ENCODE data around the gene UST. TPM values are rescaled to one million over a fixed set of nuclear protein-coding genes. Genes with fewer than 3 reads are reported as not detected.

Gene UST
- total and polyA plus RNA-seq, 7 experiments from 2014 or later, result 0.35 to 2.6 (median 0.46) TPM; not detected in 2

DNA sequence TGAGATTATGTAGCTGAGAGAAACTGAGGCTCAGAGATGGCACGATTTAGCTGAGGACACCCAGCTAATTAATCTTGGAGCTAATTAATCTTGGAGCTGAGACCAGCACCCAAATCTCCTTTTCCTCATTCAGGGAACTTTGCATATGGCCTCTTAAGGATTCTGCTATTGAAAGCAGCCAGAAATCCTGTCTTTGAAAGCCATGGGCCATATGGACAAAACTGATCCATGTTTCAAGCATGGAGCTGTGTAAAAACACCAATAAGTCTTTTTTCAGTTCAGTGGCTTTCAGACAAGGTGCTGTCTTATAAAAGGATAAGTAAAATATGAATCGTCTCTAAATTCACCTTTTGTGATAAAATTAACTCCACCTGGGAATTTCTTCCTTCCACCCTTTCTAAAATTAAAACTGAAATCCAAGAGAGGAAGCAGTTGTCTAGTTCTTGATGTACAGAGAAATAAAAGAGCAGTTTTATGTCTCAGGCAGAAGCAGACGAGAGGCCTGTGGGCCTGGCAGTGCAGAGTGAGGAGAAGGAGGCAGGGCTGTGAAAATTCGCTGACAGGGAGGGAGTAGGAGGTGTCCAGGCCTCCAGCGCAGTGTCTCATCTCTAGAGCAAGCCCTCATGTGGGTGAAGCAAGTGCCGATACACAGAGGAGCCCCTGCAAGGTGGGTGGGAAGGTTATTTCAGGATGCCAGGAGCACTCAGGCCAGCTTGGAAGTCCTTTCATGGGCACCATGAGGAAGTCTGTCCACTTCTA, 266.9 kb downstream of the UST start:
- Histone ChIP-seq H3K4me3 (ENCODE audit: low read length) (no peak overlapping the region), H3K36me3 (ENCODE audit: control insufficient read depth in 2 of 3, insufficient read depth in 3 of 3, low read length in 3 of 3) (no peaks in the 10 kb centered on the region), H3K9me3 (ENCODE audit: control insufficient read depth in 2 of 3, low read length in 3 of 3) (no peaks in the 10 kb centered on the region), H3K27me3 (ENCODE audit: control insufficient read depth in 2 of 2, insufficient read depth in 2 of 2, low read length in 2 of 2) (no peaks in the 10 kb centered on the region), H3K4me1 (ENCODE audit: control insufficient read depth in 2 of 2, insufficient read depth in 2 of 2, low read length in 2 of 2) (no peaks in the 10 kb centered on the region), H3K27ac (ENCODE audit: low read depth, low read length) (no peak overlapping the region)
- no peaks in the 10 kb centered on the region for H3K9me3 Mint-ChIP-seq
- H3K36me3 Mint-ChIP-seq, result no peaks in the 10 kb centered on the region
- H3K4me1 Mint-ChIP-seq, result peaks cover 0 to 4% (median 0%) of the 10 kb centered on the region in 7 donors
- intact Hi-C loops (cut with micrococcal nuclease), result no loop called here
- H3K27ac Mint-ChIP-seq, result no peak overlapping the region
- peaks cover 0 to 30% (median 0%) of the 10 kb centered on the region in 5 donors for H3K27me3 Mint-ChIP-seq
- POLR2A ChIA-PET, result no interaction called here
- DNase-seq (no peak), ATAC-seq (no peak)
- H3K4me3 Mint-ChIP-seq, result no peak overlapping the region
- CTCF ChIA-PET, result interaction anchor here (0.7 kb wide), 1 partner anchor 15 kb away, joined by 9 read pairs; no protein-coding TSS in a partner anchor

DNA sequence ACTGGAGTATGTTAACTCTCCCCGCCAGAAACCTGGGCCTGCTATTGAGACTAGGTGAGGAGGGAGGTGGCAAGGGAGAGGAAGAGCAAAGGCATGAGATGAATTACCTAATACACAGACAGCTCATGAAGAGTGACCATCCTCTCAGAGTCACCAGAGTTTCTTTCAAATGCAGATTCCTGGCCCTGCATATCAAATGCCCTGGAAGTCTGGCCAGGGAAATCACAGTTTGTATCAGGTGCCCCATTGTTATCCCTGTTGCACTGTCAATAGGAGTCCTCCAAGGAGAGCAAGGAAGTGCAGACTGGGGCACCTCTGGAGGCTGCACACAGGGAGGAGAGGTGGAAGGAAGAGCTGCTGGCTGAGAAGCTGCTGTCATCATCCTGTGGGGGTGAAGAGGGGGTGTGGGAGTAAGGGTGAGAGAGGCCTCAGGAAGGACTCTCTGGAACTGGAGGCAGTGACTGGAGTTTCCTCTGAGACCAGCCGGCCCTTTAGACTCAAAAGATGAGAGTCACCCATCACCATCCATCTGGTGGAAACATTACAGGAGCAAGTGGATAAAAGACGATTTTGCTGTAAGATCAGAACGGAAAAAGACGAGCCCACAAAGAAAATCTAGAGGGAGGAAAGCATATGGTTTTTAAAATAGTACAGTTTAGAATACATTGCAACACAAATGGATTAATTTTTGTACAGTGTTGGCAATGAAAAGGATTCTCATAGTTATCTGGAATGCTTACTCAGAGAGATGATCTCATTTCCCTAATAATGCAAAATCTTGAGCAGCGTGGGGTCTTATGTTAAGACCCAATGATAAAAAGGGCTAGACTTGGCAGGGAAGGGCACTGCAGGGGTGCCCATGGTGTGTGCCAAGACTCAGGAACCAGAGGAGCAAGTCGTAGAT, 268.1 kb downstream of the UST start:
- DNase-seq, result no peak
- H3K4me1 Mint-ChIP-seq, result peaks cover 0 to 4% (median 0%) of the 10 kb centered on the region in 7 donors
- CTCF ChIA-PET, result no interaction called here
- H3K4me1 ChIP-seq (ENCODE audit: control insufficient read depth in 2 of 2, insufficient read depth in 2 of 2, low read length in 2 of 2), result no peaks in the 10 kb centered on the region
- peak overlapping the region in 1 of 9 donors; percentile 16 for H3K27ac Mint-ChIP-seq
- H3K36me3 Mint-ChIP-seq, result no peaks in the 10 kb centered on the region
- POLR2A ChIA-PET, result no interaction called here
- no peak for ATAC-seq
- no peak overlapping the region for H3K4me3 ChIP-seq (ENCODE audit: low read length)
- H3K36me3 ChIP-seq (ENCODE audit: control insufficient read depth in 2 of 3, insufficient read depth in 3 of 3, low read length in 3 of 3), result no peaks in the 10 kb centered on the region
- H3K27me3 Mint-ChIP-seq, result peaks cover 0 to 23% (median 0%) of the 10 kb centered on the region in 5 donors
- H3K9me3 ChIP-seq (ENCODE audit: control insufficient read depth in 2 of 3, low read length in 3 of 3), result no peaks in the 10 kb centered on the region
- no peaks in the 10 kb centered on the region for H3K9me3 Mint-ChIP-seq
- H3K27me3 ChIP-seq (ENCODE audit: control insufficient read depth in 2 of 2, insufficient read depth in 2 of 2, low read length in 2 of 2), result no peaks in the 10 kb centered on the region
- intact Hi-C loops (cut with micrococcal nuclease), result no loop called here
- no peak overlapping the region for H3K4me3 Mint-ChIP-seq
- H3K27ac ChIP-seq (ENCODE audit: low read depth, low read length), result no peak overlapping the region

DNA sequence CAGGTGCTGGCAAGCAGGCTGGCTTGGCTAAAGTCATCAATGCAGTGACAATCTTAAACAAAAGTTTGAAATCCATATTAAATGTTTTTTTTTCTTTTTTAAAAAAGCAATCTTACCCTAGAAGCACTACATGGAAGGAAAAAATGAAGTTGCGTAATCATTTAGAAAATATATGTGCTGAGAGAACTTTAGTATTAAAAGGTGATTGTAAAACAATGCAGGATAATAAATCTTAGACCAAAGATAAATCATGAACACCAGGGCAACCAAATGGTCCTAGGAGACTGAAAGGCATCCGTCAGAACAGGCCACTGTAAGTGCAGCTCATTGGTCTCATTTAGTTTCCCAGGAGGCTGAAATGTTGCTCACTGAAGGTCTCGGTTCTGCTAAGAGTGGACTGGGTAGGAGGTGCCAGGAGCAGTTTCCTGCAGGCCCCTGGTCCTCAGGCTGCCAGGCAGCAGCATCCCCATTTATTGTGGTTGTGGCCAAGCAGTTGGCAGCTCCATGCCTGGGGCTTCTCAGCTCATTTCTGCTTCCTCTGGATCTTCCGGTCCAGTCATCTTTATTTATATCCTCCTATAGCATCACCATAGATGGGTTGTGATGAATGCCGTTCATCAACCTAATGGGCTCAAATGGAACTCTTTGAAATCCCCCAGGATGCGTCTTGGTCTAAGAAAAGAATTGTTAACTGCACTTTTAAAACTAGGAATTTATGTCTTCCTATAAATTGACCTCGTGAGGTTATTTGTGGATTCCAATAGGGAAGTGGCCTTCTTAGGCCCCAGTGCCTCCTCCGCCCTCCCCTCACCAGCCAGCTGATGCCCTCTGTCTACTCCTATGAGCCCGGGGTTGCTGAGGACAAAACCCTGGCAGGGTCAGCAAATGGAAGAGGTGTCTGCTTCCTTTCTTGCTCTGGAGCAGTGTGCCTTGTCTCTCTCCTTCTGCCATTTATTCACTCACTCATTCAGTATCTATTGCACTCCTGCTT, 269.0 kb downstream of the UST start:
- no peak overlapping the region for H3K27ac Mint-ChIP-seq
- no peaks in the 10 kb centered on the region for H3K9me3 ChIP-seq (ENCODE audit: control insufficient read depth in 2 of 3, low read length in 3 of 3)
- peak; percentile 37 for ATAC-seq
- no peaks in the 10 kb centered on the region for H3K36me3 Mint-ChIP-seq
- intact Hi-C loops (cut with micrococcal nuclease), result no loop called here
- DNase-seq, result no peak
- H3K4me1 ChIP-seq (ENCODE audit: control insufficient read depth in 2 of 2, insufficient read depth in 2 of 2, low read length in 2 of 2), result no peaks in the 10 kb centered on the region
- no peaks in the 10 kb centered on the region for H3K27me3 ChIP-seq (ENCODE audit: control insufficient read depth in 2 of 2, insufficient read depth in 2 of 2, low read length in 2 of 2)
- H3K9me3 Mint-ChIP-seq, result no peaks in the 10 kb centered on the region
- CTCF ChIA-PET, result no interaction called here
- POLR2A ChIA-PET, result no interaction called here
- no peak overlapping the region for H3K4me3 ChIP-seq (ENCODE audit: low read length)
- no peak overlapping the region for H3K4me3 Mint-ChIP-seq
- no peak overlapping the region for H3K27ac ChIP-seq (ENCODE audit: low read depth, low read length)
- H3K36me3 ChIP-seq (ENCODE audit: control insufficient read depth in 2 of 3, insufficient read depth in 3 of 3, low read length in 3 of 3), result no peaks in the 10 kb centered on the region
- H3K4me1 Mint-ChIP-seq, result peaks cover 0 to 4% (median 0%) of the 10 kb centered on the region in 7 donors
- peaks cover 0 to 22% (median 0%) of the 10 kb centered on the region in 5 donors for H3K27me3 Mint-ChIP-seq

DNA sequence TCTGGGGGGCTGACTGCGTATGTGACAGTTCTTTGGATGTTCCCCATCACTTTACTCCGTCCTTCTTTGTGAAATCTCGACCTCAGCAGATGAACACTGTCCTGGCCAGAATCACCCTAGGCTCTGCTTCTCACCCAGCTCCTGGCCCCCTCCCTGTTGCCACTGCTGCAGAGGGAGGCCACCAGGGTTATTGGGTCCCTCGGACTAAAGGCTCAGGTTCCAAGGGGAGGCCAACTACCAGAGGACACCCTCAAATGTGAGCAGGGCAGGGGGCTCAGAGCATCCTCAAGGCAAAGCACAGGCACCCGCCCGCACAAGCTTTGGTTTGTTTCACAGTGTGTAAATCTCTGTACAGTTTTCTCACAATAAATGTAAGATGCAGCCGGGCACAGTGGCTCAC, 269.9 kb downstream of the UST start:
- CTCF ChIA-PET, result no interaction called here
- no peaks in the 10 kb centered on the region for H3K9me3 ChIP-seq (ENCODE audit: control insufficient read depth in 2 of 3, low read length in 3 of 3)
- H3K27ac Mint-ChIP-seq, result no peak overlapping the region
- ATAC-seq, result no peak
- intact Hi-C loops (cut with micrococcal nuclease), result no loop called here
- H3K4me3 Mint-ChIP-seq, result no peak overlapping the region
- H3K36me3 ChIP-seq (ENCODE audit: control insufficient read depth in 2 of 3, insufficient read depth in 3 of 3, low read length in 3 of 3), result no peaks in the 10 kb centered on the region
- H3K4me1 ChIP-seq (ENCODE audit: control insufficient read depth in 2 of 2, insufficient read depth in 2 of 2, low read length in 2 of 2), result no peaks in the 10 kb centered on the region
- H3K27me3 Mint-ChIP-seq, result peaks cover 0 to 15% (median 0%) of the 10 kb centered on the region in 5 donors
- DNase-seq, result no peak
- POLR2A ChIA-PET, result no interaction called here
- no peaks in the 10 kb centered on the region for H3K9me3 Mint-ChIP-seq
- no peaks in the 10 kb centered on the region for H3K27me3 ChIP-seq (ENCODE audit: control insufficient read depth in 2 of 2, insufficient read depth in 2 of 2, low read length in 2 of 2)
- H3K36me3 Mint-ChIP-seq, result no peaks in the 10 kb centered on the region
- H3K27ac ChIP-seq (ENCODE audit: low read depth, low read length), result no peak overlapping the region
- H3K4me3 ChIP-seq (ENCODE audit: low read length), result no peak overlapping the region
- H3K4me1 Mint-ChIP-seq, result peaks cover 0 to 10% (median 0%) of the 10 kb centered on the region in 7 donors

DNA sequence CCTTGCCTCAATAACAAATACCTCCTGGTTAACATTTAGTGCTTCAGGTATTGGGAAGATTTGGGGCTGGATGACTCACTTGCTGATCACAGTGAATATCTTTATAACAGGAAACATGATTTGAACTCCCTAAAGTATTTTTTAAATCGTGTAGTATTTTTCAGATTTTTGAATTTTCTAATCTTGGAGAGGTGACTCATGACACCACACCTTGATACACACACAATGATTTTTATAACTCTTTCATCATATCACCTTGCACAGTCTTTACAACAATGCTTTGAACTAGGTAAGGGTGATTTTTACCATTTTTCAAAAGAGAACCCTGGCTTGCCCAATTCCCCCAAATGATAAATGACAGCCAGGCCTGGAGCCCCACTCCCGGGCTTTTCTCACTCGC, 273.5 kb downstream of the UST start:
- H3K27me3 Mint-ChIP-seq, result peaks cover 0 to 3% (median 0%) of the 10 kb centered on the region in 5 donors
- POLR2A ChIA-PET, result no interaction called here

DNA sequence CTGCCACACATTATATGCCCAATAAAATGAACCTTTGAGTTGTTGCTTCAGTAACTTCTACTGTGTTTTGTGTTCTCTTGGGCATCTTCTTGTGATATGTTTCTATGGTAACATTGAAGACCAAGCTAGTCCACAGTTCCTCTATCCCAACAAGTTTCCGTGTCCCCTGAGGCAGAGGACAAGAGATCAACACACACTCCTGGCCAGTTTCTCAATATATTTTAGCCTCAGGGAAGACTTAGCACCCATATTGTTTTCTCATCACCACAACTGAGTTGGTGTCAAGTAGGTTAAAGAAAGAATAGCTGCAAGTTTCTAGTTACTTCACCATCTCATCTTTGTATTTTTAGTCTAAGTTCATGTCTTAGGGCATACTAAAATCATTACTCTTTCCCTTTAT, 277.5 kb downstream of the UST start:
- Mint-ChIP-seq H3K9me3 (peaks cover 0 to 8% (median 0%) of the 10 kb centered on the region in 11 donors), H3K27me3 (no peaks in the 10 kb centered on the region), H3K27ac (no peak overlapping the region), H3K36me3 (peaks cover 0 to 11% (median 0%) of the 10 kb centered on the region in 5 donors), H3K4me1 (peaks cover 0 to 15% (median 4%) of the 10 kb centered on the region in 7 donors), H3K4me3 (no peak overlapping the region)
- POLR2A ChIA-PET, result no interaction called here
- no peak for DNase-seq
- Histone ChIP-seq H3K4me3 (ENCODE audit: low read length) (no peak overlapping the region), H3K27me3 (ENCODE audit: control insufficient read depth in 2 of 2, insufficient read depth in 2 of 2, low read length in 2 of 2) (no peaks in the 10 kb centered on the region), H3K4me1 (ENCODE audit: control insufficient read depth in 2 of 2, insufficient read depth in 2 of 2, low read length in 2 of 2) (peaks cover 0 to 6% of the 10 kb centered on the region in 2 donors), H3K9me3 (ENCODE audit: control insufficient read depth in 2 of 3, low read length in 3 of 3) (no peaks in the 10 kb centered on the region), H3K27ac (ENCODE audit: low read depth, low read length) (no peak overlapping the region), H3K36me3 (ENCODE audit: control insufficient read depth in 2 of 3, insufficient read depth in 3 of 3, low read length in 3 of 3) (no peaks in the 10 kb centered on the region)
- intact Hi-C loops (cut with micrococcal nuclease), result loop anchor here (10.0 kb wide), 3 partner anchors 690 to 900 kb away; partner anchors contain the start of genes LATS1 (in 1 of the 2), LRP11 (in 1 of the 2) and RAET1G (in 1 of the 2)
- ATAC-seq, result no peak
- CTCF ChIA-PET, result interaction anchor here (0.6 to 8.9 kb wide), 2 partner anchors 407 to 429 kb away, joined by 3 to 110 read pairs; no protein-coding TSS in a partner anchor

More for the DNA sequence above, 273.5 kb downstream of the UST start:
- Histone ChIP-seq H3K36me3 (ENCODE audit: control insufficient read depth in 2 of 3, insufficient read depth in 3 of 3, low read length in 3 of 3) (no peaks in the 10 kb centered on the region), H3K27ac (ENCODE audit: low read depth, low read length) (no peak overlapping the region), H3K9me3 (ENCODE audit: control insufficient read depth in 2 of 3, low read length in 3 of 3) (no peaks in the 10 kb centered on the region), H3K4me1 (ENCODE audit: control insufficient read depth in 2 of 2, insufficient read depth in 2 of 2, low read length in 2 of 2) (no peaks in the 10 kb centered on the region), H3K4me3 (ENCODE audit: low read length) (no peak overlapping the region), H3K27me3 (ENCODE audit: control insufficient read depth in 2 of 2, insufficient read depth in 2 of 2, low read length in 2 of 2) (no peaks in the 10 kb centered on the region)
- CTCF ChIA-PET, result no interaction called here
- Mint-ChIP-seq H3K4me3 (no peak overlapping the region), H3K4me1 (peaks cover 0 to 6% (median 0%) of the 10 kb centered on the region in 7 donors), H3K27ac (no peak overlapping the region), H3K36me3 (no peaks in the 10 kb centered on the region), H3K9me3 (no peaks in the 10 kb centered on the region)
- ATAC-seq (no peak), DNase-seq (no peak)
- intact Hi-C loops (cut with micrococcal nuclease), result loop anchor here (10.0 kb wide), 3 partner anchors 694 to 904 kb away; partner anchors contain the start of genes LATS1 (in 1 of the 2), LRP11 (in 1 of the 2) and RAET1G (in 1 of the 2)
